ENCODE results near the gene PLXDC2. TPM values are rescaled to one million over a fixed set of nuclear protein-coding genes. Genes with fewer than 3 reads are reported as not detected.

The PLXDC2 gene
- total and polyA plus RNA-seq, 2 donors (not counting 1 experiment from before 2014, with no cell fraction given): 0.07 TPM

- Histone ChIP-seq H3K9me3 (ENCODE audit: control extremely low read depth in 1 of 3, control insufficient read depth in 2 of 3, insufficient read depth in 1 of 3, low read length in 2 of 3) (no peaks in the 10 kb centered on the region), H3K4me2 (replicated peaks; ENCODE audit: low read depth, low read length, poor library complexity, severe bottlenecking) (no peak overlapping the region), H3K27me3 (replicated peaks in 1 of 4; ENCODE audit: control extremely low read depth in 1 of 4, control insufficient read depth in 3 of 4, insufficient read depth in 4 of 4, low read length in 3 of 4) (no peaks in the 10 kb centered on the region), H3K79me2 (ENCODE audit: control insufficient read depth, insufficient read depth, low read length) (no peaks in the 10 kb centered on the region), H3K9ac (ENCODE audit: low read length) (no peak overlapping the region), H3K4me3 (ENCODE audit: control extremely low read depth in 1 of 5, extremely low read depth in 1 of 5, insufficient read depth in 1 of 5, low read depth in 2 of 5, low read length in 4 of 5) (no peak overlapping the region), H3K4me1 (ENCODE audit: control insufficient read depth in 2 of 2, insufficient read depth in 2 of 2, low read length in 2 of 2) (no peaks in the 10 kb centered on the region), H3K36me3 (replicated peaks in 1 of 2; ENCODE audit: control extremely low read depth in 1 of 2, control insufficient read depth in 1 of 2, extremely low read depth in 1 of 2, insufficient read depth in 2 of 2, low read length in 1 of 2) (no peaks in the 10 kb centered on the region), H4K20me1 (ENCODE audit: control insufficient read depth, insufficient read depth, low read length, poor library complexity, severe bottlenecking) (no peaks in the 10 kb centered on the region), H2AFZ (ENCODE audit: insufficient read depth, low read depth, low read length, poor library complexity, severe bottlenecking) (no peak overlapping the region), H3K27ac (ENCODE audit: low read length in 2 of 2) (no peak overlapping the region)
- Mint-ChIP-seq H3K9me3 (ENCODE audit: insufficient read depth) (no peaks in the 10 kb centered on the region), H3K4me1 (no peaks in the 10 kb centered on the region), H3K4me3 (no peak overlapping the region), H3K27me3 (no peaks in the 10 kb centered on the region), H3K27ac (no peak overlapping the region)
- CTCF ChIA-PET: no interaction called here
- ATAC-seq (ENCODE audit: low read depth) (no peak), DNase-seq (no peak)
- 90% methylated on average over 2 of the region's 4 CpGs for WGBS (ENCODE audit: insufficient coverage)
- TF ChIP-seq EZH2 (IDR thresholded peaks at IDR 0.05; ENCODE audit: borderline replicate concordance, insufficient read depth, low read depth, low read length, poor library complexity, severe bottlenecking) (no peak), CTCF (IDR thresholded peaks at IDR 0.05) (no peak)
- POLR2A ChIA-PET: no interaction called here
- intact Hi-C loops (cut with micrococcal nuclease): no loop called here
Measured at GRCh38 chr10:19892270-19892669, 76.0 kb downstream of the PLXDC2 start.

- WGBS (ENCODE audit: insufficient coverage): 100% methylated on average over 1 of the region's 5 CpGs
Measured at GRCh38 chr10:19892677-19893076, 76.4 kb downstream of the PLXDC2 start.

More at GRCh38 chr10:19892677-19893076, 76.4 kb downstream of the PLXDC2 start:
- intact Hi-C loops (cut with micrococcal nuclease): no loop called here
- Histone ChIP-seq H4K20me1 (ENCODE audit: control insufficient read depth, insufficient read depth, low read length, poor library complexity, severe bottlenecking) (no peaks in the 10 kb centered on the region), H3K36me3 (replicated peaks in 1 of 2; ENCODE audit: control extremely low read depth in 1 of 2, control insufficient read depth in 1 of 2, extremely low read depth in 1 of 2, insufficient read depth in 2 of 2, low read length in 1 of 2) (no peaks in the 10 kb centered on the region), H3K4me3 (ENCODE audit: control extremely low read depth in 1 of 5, extremely low read depth in 1 of 5, insufficient read depth in 1 of 5, low read depth in 2 of 5, low read length in 4 of 5) (no peak overlapping the region), H3K27me3 (replicated peaks in 1 of 4; ENCODE audit: control extremely low read depth in 1 of 4, control insufficient read depth in 3 of 4, insufficient read depth in 4 of 4, low read length in 3 of 4) (no peaks in the 10 kb centered on the region), H3K9ac (ENCODE audit: low read length) (no peak overlapping the region), H3K79me2 (ENCODE audit: control insufficient read depth, insufficient read depth, low read length) (no peaks in the 10 kb centered on the region), H2AFZ (ENCODE audit: insufficient read depth, low read depth, low read length, poor library complexity, severe bottlenecking) (no peak overlapping the region), H3K4me2 (replicated peaks; ENCODE audit: low read depth, low read length, poor library complexity, severe bottlenecking) (no peak overlapping the region), H3K4me1 (ENCODE audit: control insufficient read depth in 2 of 2, insufficient read depth in 2 of 2, low read length in 2 of 2) (no peaks in the 10 kb centered on the region), H3K27ac (ENCODE audit: low read length in 2 of 2) (no peak overlapping the region), H3K9me3 (ENCODE audit: control extremely low read depth in 1 of 3, control insufficient read depth in 2 of 3, insufficient read depth in 1 of 3, low read length in 2 of 3) (no peaks in the 10 kb centered on the region)
- no peak overlapping the region for H3K4me3 Mint-ChIP-seq
- no peak overlapping the region for H3K27ac Mint-ChIP-seq
- ATAC-seq (ENCODE audit: low read depth): no peak
- no peaks in the 10 kb centered on the region for H3K27me3 Mint-ChIP-seq
- no peak for DNase-seq
- ChIA-PET CTCF (no interaction called here), POLR2A (no interaction called here)
- H3K9me3 Mint-ChIP-seq (ENCODE audit: insufficient read depth): no peaks in the 10 kb centered on the region
- no peak for TF ChIP-seq EZH2 (IDR thresholded peaks at IDR 0.05; ENCODE audit: borderline replicate concordance, insufficient read depth, low read depth, low read length, poor library complexity, severe bottlenecking)
- H3K4me1 Mint-ChIP-seq: no peaks in the 10 kb centered on the region

Data from B cell (primary cell).